Tibial artery (tissue), 4 donors: ENCODE measurements around the gene FANCC.

Experiments
- DNase-seq, 2 donors: peaks; one replicate each; pipeline ENCODE4 v3.0.0-alpha.2; 2019
- H3K27ac ChIP-seq, 2 donors: fragments of 200-600 bp; sonication (generic) in 1 of 2; 1 replicate in 1 of 2; 2 replicates in 1 of 2; pipeline ENCODE4 v1.5.1; 2018 to 2019; ENCODE audit warnings: mild to moderate bottlenecking in 1 of 2
- H3K27me3 ChIP-seq, 2 donors: fragments of 200-600 bp; sonication (generic) in 1 of 2; one replicate each; pipeline versions ENCODE4 v1.5.1 to v1.6.0; 2016 to 2019
- H3K36me3 ChIP-seq, 3 donors: fragments of 200-600 bp; sonication (generic) in 2 of 3; one replicate each; pipeline ENCODE4 v1.5.1; 2016 to 2019; ENCODE audit warnings: mild to moderate bottlenecking in 2 of 3
- H3K4me1 ChIP-seq, 4 donors: fragments of 200-600 bp; sonication (generic) in 2 of 4; 1 replicate in 3 of 4; 2 replicates in 1 of 4; pipeline ENCODE4 v1.5.1; 2016 to 2019
- H3K4me3 ChIP-seq, 2 donors: fragments of 200-600 bp; sonication (generic) in 1 of 2; 1 replicate in 1 of 2; 2 replicates in 1 of 2; pipeline ENCODE4 v1.5.1; 2018 to 2019; ENCODE audit warnings: mild to moderate bottlenecking in 2 of 2
- H3K9me3 ChIP-seq, 3 donors: fragments of 200-600 bp; sonication (generic) in 1 of 3; one replicate each; pipeline ENCODE4 v1.5.1; 2016 to 2019
- CTCF ChIP-seq, 2 experiments: fragments of 200-600 bp in 1 of 2; fragments of 450-650 bp in 1 of 2; IDR thresholded peaks; one replicate each; pipeline ENCODE4 v1.5.1; 2017 to 2019; ENCODE audit warnings: antibody characterized with exemption in 2 of 2, mild to moderate bottlenecking in 1 of 2, moderate library complexity in 1 of 2
- intact Hi-C: fragments of 100-400 bp; cut with DNase I; formaldehyde crosslinking; loops from one replicate; pipeline ENCODE4 v1.15.0; 2023; ENCODE audit warnings: low total_unique reads

The FANCC gene

GRCh38 chr9:95089257-95090022 is 228.1 kb downstream of the FANCC start:
- Histone ChIP-seq H3K27me3 (no peaks in the 10 kb centered on the region), H3K4me3 (no peak overlapping the region), H3K36me3 (peaks cover 22 to 33% (median 27%) of the 10 kb centered on the region in 3 donors), H3K9me3 (no peaks in the 10 kb centered on the region), H3K27ac (peak overlapping the region; percentile 85 to 93), H3K4me1 (peaks cover 7 to 100% (median 70%) of the 10 kb centered on the region in 4 donors)
- no peak for TF ChIP-seq CTCF (IDR thresholded peaks at IDR 0.05)
- intact Hi-C loops, result no loop called here
- DNase-seq, result peak in 1 of 2 donors; percentile 70

GRCh38 chr9:95088421-95089161 is 228.9 kb downstream of the FANCC start:
- no peak for TF ChIP-seq CTCF (IDR thresholded peaks at IDR 0.05)
- Histone ChIP-seq H3K27ac (peak overlapping the region; percentile 85 to 93), H3K27me3 (no peaks in the 10 kb centered on the region), H3K36me3 (peaks cover 17 to 42% (median 33%) of the 10 kb centered on the region in 3 donors), H3K4me1 (peaks cover 7 to 100% (median 66%) of the 10 kb centered on the region in 4 donors), H3K9me3 (no peaks in the 10 kb centered on the region), H3K4me3 (no peak overlapping the region)
- peak in 1 of 2 donors; percentile 82 for DNase-seq
- intact Hi-C loops, result no loop called here

GRCh38 chr9:95087659-95088242 is 229.8 kb downstream of the FANCC start:
- H3K4me3 ChIP-seq, result no peak overlapping the region
- intact Hi-C loops, result no loop called here
- no peaks in the 10 kb centered on the region for H3K27me3 ChIP-seq
- TF ChIP-seq CTCF (IDR thresholded peaks at IDR 0.05), result no peak
- peak in 1 of 2 donors; percentile 75 for DNase-seq
- H3K4me1 ChIP-seq, result peaks cover 7 to 100% (median 68%) of the 10 kb centered on the region in 4 donors
- peak overlapping the region; percentile 85 to 93 for H3K27ac ChIP-seq
- H3K9me3 ChIP-seq, result no peaks in the 10 kb centered on the region
- peaks cover 24 to 50% (median 42%) of the 10 kb centered on the region in 3 donors for H3K36me3 ChIP-seq

- H3K36me3 ChIP-seq, result peaks cover 26 to 62% (median 52%) of the 10 kb centered on the region in 3 donors
- peaks cover 0 to 100% (median 67%) of the 10 kb centered on the region in 4 donors for H3K4me1 ChIP-seq
- H3K27ac ChIP-seq, result peak overlapping the region; percentile 85 to 93
- no peak overlapping the region for H3K4me3 ChIP-seq
- TF ChIP-seq CTCF (IDR thresholded peaks at IDR 0.05), result no peak
- no peaks in the 10 kb centered on the region for H3K9me3 ChIP-seq
- intact Hi-C loops, result no loop called here
- no peaks in the 10 kb centered on the region for H3K27me3 ChIP-seq
- peak in 1 of 2 donors; percentile 60 for DNase-seq
These were observed 230.9 kb downstream of the FANCC start for GRCh38 chr9:95086564-95086955.

GRCh38 chr9:95085861-95086563 is 231.5 kb downstream of the FANCC start:
- no peak overlapping the region for H3K4me3 ChIP-seq
- peaks cover 0 to 100% (median 64%) of the 10 kb centered on the region in 4 donors for H3K4me1 ChIP-seq
- H3K27ac ChIP-seq, result peak overlapping the region; percentile 85 to 93
- H3K36me3 ChIP-seq, result peaks cover 32 to 68% (median 56%) of the 10 kb centered on the region in 3 donors
- peak in 1 of 2 donors; percentile 80 for DNase-seq
- TF ChIP-seq CTCF (IDR thresholded peaks at IDR 0.05), result no peak
- H3K27me3 ChIP-seq, result no peaks in the 10 kb centered on the region
- intact Hi-C loops, result no loop called here
- no peaks in the 10 kb centered on the region for H3K9me3 ChIP-seq
